Kidney epithelial cell (primary cell): ENCODE measurements around the gene SLC47A2. TPM values are rescaled to one million over a fixed set of nuclear protein-coding genes. Genes with fewer than 3 reads are reported as not detected.

ENCODE experiments used
- DNase-seq: peaks from one replicate; pipeline ENCODE4 v3.0.0-alpha.2; 2010; ENCODE audit warnings: low read depth
- H3K27me3 ChIP-seq: 2 replicates; pipeline ENCODE4 v1.6.0; 2011; ENCODE audit warnings: low read length; ENCODE audit not compliant: control insufficient read depth, insufficient read depth
- H3K36me3 ChIP-seq: 2 replicates; pipeline ENCODE4 v1.5.1; 2011; ENCODE audit warnings: low read length; ENCODE audit not compliant: control insufficient read depth, insufficient read depth
- H3K4me3 ChIP-seq: 2 replicates; pipeline ENCODE4 v1.5.1; 2011; ENCODE audit warnings: low read depth, mild to moderate bottlenecking, control low read depth, low read length
- total RNA-seq: library from RNA; depleted of rRNA; stranded (reverse); fragments of >200 nt; gene quantifications from 2 replicates; pipeline ENCODE4 v1.2.3, GENCODE V29; 2015
- TF ChIP-seq, protein P1 (sequence below): IDR thresholded peaks from 2 replicates; pipeline ENCODE4 v1.5.1; 2011; ENCODE audit warnings: mild to moderate bottlenecking, moderate library complexity, low read length, control low read depth, inconsistent platforms; ENCODE audit not compliant: insufficient read depth, poor library complexity, severe bottlenecking

Gene SLC47A2
- total RNA-seq, 1 donor from 2014 or later: not detected

- Histone ChIP-seq H3K4me3 (no peak overlapping the region), H3K27me3 (peaks cover 9% of the 10 kb centered on the region), H3K36me3 (no peaks in the 10 kb centered on the region)
- TF ChIP-seq, protein P1, sequence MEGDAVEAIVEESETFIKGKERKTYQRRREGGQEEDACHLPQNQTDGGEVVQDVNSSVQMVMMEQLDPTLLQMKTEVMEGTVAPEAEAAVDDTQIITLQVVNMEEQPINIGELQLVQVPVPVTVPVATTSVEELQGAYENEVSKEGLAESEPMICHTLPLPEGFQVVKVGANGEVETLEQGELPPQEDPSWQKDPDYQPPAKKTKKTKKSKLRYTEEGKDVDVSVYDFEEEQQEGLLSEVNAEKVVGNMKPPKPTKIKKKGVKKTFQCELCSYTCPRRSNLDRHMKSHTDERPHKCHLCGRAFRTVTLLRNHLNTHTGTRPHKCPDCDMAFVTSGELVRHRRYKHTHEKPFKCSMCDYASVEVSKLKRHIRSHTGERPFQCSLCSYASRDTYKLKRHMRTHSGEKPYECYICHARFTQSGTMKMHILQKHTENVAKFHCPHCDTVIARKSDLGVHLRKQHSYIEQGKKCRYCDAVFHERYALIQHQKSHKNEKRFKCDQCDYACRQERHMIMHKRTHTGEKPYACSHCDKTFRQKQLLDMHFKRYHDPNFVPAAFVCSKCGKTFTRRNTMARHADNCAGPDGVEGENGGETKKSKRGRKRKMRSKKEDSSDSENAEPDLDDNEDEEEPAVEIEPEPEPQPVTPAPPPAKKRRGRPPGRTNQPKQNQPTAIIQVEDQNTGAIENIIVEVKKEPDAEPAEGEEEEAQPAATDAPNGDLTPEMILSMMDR: no peak
- DNase-seq: no peak
Measured at GRCh38 chr17:19726631-19727376, 10.4 kb upstream of the SLC47A2 start.

DNA sequence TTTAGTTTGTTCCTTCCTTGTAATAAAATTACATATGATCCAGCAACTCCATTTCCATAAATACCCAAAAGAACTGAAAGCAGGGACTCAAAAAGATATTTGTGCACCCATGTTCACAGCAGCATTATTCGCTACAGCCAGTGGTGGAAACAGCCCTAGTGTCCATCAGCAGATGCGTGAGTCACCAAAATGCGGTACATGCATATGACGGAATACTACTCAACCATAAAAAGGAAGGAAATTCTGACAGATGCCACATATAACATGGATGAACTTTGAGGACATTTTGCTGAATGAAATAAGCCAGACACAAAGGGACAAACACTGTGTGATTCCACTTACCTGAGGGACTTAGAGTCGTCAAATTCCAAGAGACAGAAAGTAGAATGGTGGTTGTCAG, 9.1 kb upstream of the SLC47A2 start:
- no peak for DNase-seq
- TF ChIP-seq, protein P1: no peak
- no peaks in the 10 kb centered on the region for H3K27me3 ChIP-seq
- no peaks in the 10 kb centered on the region for H3K36me3 ChIP-seq
- no peak overlapping the region for H3K4me3 ChIP-seq

GRCh38 chr17:19724501-19725420, 8.4 kb upstream of the SLC47A2 start:
- DNase-seq: no peak
- no peaks in the 10 kb centered on the region for H3K27me3 ChIP-seq
- H3K4me3 ChIP-seq: no peak overlapping the region
- no peaks in the 10 kb centered on the region for H3K36me3 ChIP-seq
- TF ChIP-seq, protein P1: no peak

GRCh38 chr17:19723964-19724363, 7.6 kb upstream of the SLC47A2 start:
- no peak overlapping the region for H3K4me3 ChIP-seq
- no peak for DNase-seq
- no peaks in the 10 kb centered on the region for H3K36me3 ChIP-seq
- TF ChIP-seq, protein P1: no peak
- no peaks in the 10 kb centered on the region for H3K27me3 ChIP-seq

- Histone ChIP-seq H3K27me3 (peaks cover 10% of the 10 kb centered on the region), H3K36me3 (no peaks in the 10 kb centered on the region), H3K4me3 (no peak overlapping the region)
- TF ChIP-seq, protein P1: no peak
- no peak for DNase-seq
Measured at GRCh38 chr17:19720631-19721426, 4.4 kb upstream of the SLC47A2 start.
